SK-N-SH (cell line): ENCODE measurements around the gene EGFLAM. TPM values are rescaled to one million over a fixed set of nuclear protein-coding genes. Genes with fewer than 3 reads are reported as not detected.

Source experiments
- CTCF ChIA-PET: fragments of 300-600, 350-600 bp; formaldehyde crosslinking; extraction: SDS; loops from one replicate; lab custom pipeline; 2021; lab: Yijun Ruan, JAX
- POLR2A ChIA-PET: fragments of 350-600 bp; sonication (Branson Sonifier 250); formaldehyde crosslinking; extraction: SDS; loops from one replicate; lab custom pipeline; 2020; ENCODE audit warnings: antibody characterized with exemption, inconsistent platforms; lab: Yijun Ruan, JAX
- DNase-seq: peaks from one replicate; pipeline ENCODE4 v3.0.0; 2012
- H2AFZ ChIP-seq: fragments of 200-600 bp; sonication (generic); 2 replicates; pipeline ENCODE4 v1.8.1; 2016; ENCODE audit warnings: antibody characterized with exemption, mild to moderate bottlenecking, low read depth
- H3F3A ChIP-seq: fragments of 200-600 bp; sonication (generic); replicated peaks from 2 replicates; pipeline ENCODE3; 2016; ENCODE audit warnings: antibody characterized with exemption, mild to moderate bottlenecking; ENCODE audit not compliant: insufficient read depth
- H3K27ac ChIP-seq, 2 experiments: fragments of 200-500 bp in 1 of 2; fragments of 200-600 bp in 1 of 2; sonication (Bioruptor generic) in 1 of 2; sonication (generic), shearing (Covaris generic) in 1 of 2; 2 replicates each; pipeline versions ENCODE4 v1.5.1 to v1.6.1; 2014 to 2016; ENCODE audit warnings: low read depth in 2 of 2, inconsistent platforms in 1 of 2, low read length in 1 of 2, mild to moderate bottlenecking in 1 of 2, mixed read lengths in 1 of 2
- H3K27me3 ChIP-seq: fragments of 200-600 bp; sonication (generic), shearing (Covaris generic); 2 replicates; pipeline ENCODE4 v1.6.1; 2016; ENCODE audit warnings: mixed run types; ENCODE audit not compliant: insufficient read depth
- H3K36me3 ChIP-seq, 2 experiments: fragments of 200-500 bp in 1 of 2; fragments of 200-600 bp in 1 of 2; sonication (Bioruptor generic) in 1 of 2; sonication (generic) in 1 of 2; replicated peaks in 1 of 2; 2 replicates each; pipeline versions ENCODE3 to v1.5.1; 2014 to 2016; ENCODE audit warnings: low read length in 1 of 2, mild to moderate bottlenecking in 1 of 2; ENCODE audit not compliant: insufficient read depth in 2 of 2, control insufficient read depth in 1 of 2
- H3K4me1 ChIP-seq, 2 experiments: fragments of 200-500 bp in 1 of 2; fragments of 200-600 bp in 1 of 2; sonication (Bioruptor generic) in 1 of 2; sonication (generic), shearing (Covaris generic) in 1 of 2; 2 replicates each; pipeline versions ENCODE4 v1.5.1 to v1.6.1; 2014 to 2016; ENCODE audit warnings: low read depth in 1 of 2, low read length in 1 of 2, mixed run types in 1 of 2; ENCODE audit not compliant: insufficient read depth in 2 of 2, control insufficient read depth in 1 of 2
- H3K4me2 ChIP-seq: fragments of 200-600 bp; sonication (generic), shearing (Covaris generic); 2 replicates; pipeline ENCODE4 v1.6.1; 2017; ENCODE audit warnings: mixed run types
- H3K4me3 ChIP-seq, 2 experiments: fragments of 200-500 bp in 1 of 2; fragments of 200-600 bp in 1 of 2; sonication (Bioruptor generic) in 1 of 2; sonication (generic), shearing (Covaris generic) in 1 of 2; 2 replicates each; pipeline versions ENCODE4 v1.5.1 to v1.8.1; 2014 to 2016; ENCODE audit warnings: low read depth in 2 of 2, inconsistent platforms in 1 of 2, low read length in 1 of 2, mild to moderate bottlenecking in 1 of 2, mixed read lengths in 1 of 2, moderate library complexity in 1 of 2
- H3K79me2 ChIP-seq: fragments of 200-600 bp; sonication (generic); 2 replicates; pipeline ENCODE4 v1.8.1; 2017; ENCODE audit warnings: mild to moderate bottlenecking; ENCODE audit not compliant: insufficient read depth
- H3K9ac ChIP-seq: fragments of 200-600 bp; sonication (generic); 2 replicates; pipeline ENCODE4 v1.6.1; 2017; ENCODE audit warnings: mixed run types
- H3K9me2 ChIP-seq: fragments of 200-600 bp; sonication (generic); 2 replicates; pipeline ENCODE4 v1.6.1; 2017; ENCODE audit warnings: mixed run types
- H3K9me3 ChIP-seq: fragments of 200-600 bp; sonication (generic); 2 replicates; pipeline ENCODE4 v1.6.1; 2017; ENCODE audit warnings: mixed run types, mild to moderate bottlenecking, moderate library complexity
- H4K20me1 ChIP-seq: fragments of 200-600 bp; sonication (generic); 2 replicates; pipeline ENCODE4 v1.6.1; 2017; ENCODE audit warnings: mild to moderate bottlenecking, mixed run types; ENCODE audit not compliant: insufficient read depth
- ELF1 ChIP-seq: IDR thresholded peaks from 2 replicates; pipeline ENCODE4 v1.4.0; 2012
- EP300 ChIP-seq, 2 experiments: IDR thresholded peaks; 2 replicates each; pipeline versions ENCODE4 v1.4.0 to v1.6.1; 2012; ENCODE audit warnings: borderline replicate concordance in 1 of 2, low read depth in 1 of 2, low read length in 1 of 2
- FOSL2 ChIP-seq: IDR thresholded peaks from 2 replicates; pipeline ENCODE4 v1.4.0; 2012; ENCODE audit warnings: low read depth, mild to moderate bottlenecking, moderate library complexity, borderline replicate concordance
- FOXM1 ChIP-seq: IDR thresholded peaks from 2 replicates; pipeline ENCODE4 v1.4.0; 2012; ENCODE audit warnings: low read depth, mild to moderate bottlenecking
- GATA2 ChIP-seq: sonication (generic); formaldehyde crosslinking; IDR thresholded peaks from 2 replicates; pipeline ENCODE4 v1.5.0; 2020; ENCODE audit warnings: mild to moderate bottlenecking, missing genetic modification reagents
- MEF2A ChIP-seq: IDR thresholded peaks from 2 replicates; pipeline ENCODE4 v1.4.0; 2012; ENCODE audit warnings: low read depth, borderline replicate concordance
- MXI1 ChIP-seq: IDR thresholded peaks from 2 replicates; pipeline ENCODE4 v1.6.1; 2012; ENCODE audit warnings: mild to moderate bottlenecking, low read depth, low read length, improper control_type of control experiment
- NFIC ChIP-seq: IDR thresholded peaks from 2 replicates; pipeline ENCODE4 v1.4.0; 2012; ENCODE audit warnings: borderline replicate concordance
- POLR2AphosphoS5 ChIP-seq: IDR thresholded peaks from 2 replicates; pipeline ENCODE4 v1.6.1; 2012; ENCODE audit warnings: low read depth, low read length
- RAD21 ChIP-seq: IDR thresholded peaks from 2 replicates; pipeline ENCODE4 v1.6.1; 2012; ENCODE audit warnings: mild to moderate bottlenecking, low read length
- RCOR1 ChIP-seq: fragments of 150-350 bp; IDR thresholded peaks from 2 replicates; pipeline ENCODE4 v1.6.1; 2017; ENCODE audit warnings: antibody characterized with exemption, low read length
- RXRA ChIP-seq: IDR thresholded peaks from 2 replicates; pipeline ENCODE4 v1.4.0; 2012; ENCODE audit warnings: low read depth, mild to moderate bottlenecking, borderline replicate concordance
- SIN3A ChIP-seq: IDR thresholded peaks from 2 replicates; pipeline ENCODE4 v1.6.1; 2012; ENCODE audit warnings: low read depth, mild to moderate bottlenecking, low read length, moderate library complexity, borderline replicate concordance
- SMC3 ChIP-seq: IDR thresholded peaks from 2 replicates; pipeline ENCODE4 v1.6.1; 2012; ENCODE audit warnings: low read depth, low read length, improper control_type of control experiment
- TCF12 ChIP-seq: IDR thresholded peaks from 2 replicates; pipeline ENCODE4 v1.4.0; 2012
- WGBS: methylation state at CpG from one replicate; pipeline ENCODE4 v1.1.6; 2017; ENCODE audit warnings: low lambda C conversion rate; 5-methylcytosine and 5-hydroxymethylcytosine counted together
- polyA plus RNA-seq, 3 experiments: library from polyadenylated mRNA; depleted of rRNA; stranded (reverse); fragments of >200 nt; gene quantifications; 2 replicates each; pipeline ENCODE4 v1.2.3, GENCODE V29; 2012
- TF ChIP-seq, protein P1 (sequence below): IDR thresholded peaks from 2 replicates; pipeline ENCODE4 v1.4.0; 2012; ENCODE audit warnings: low read depth, borderline replicate concordance
- TF ChIP-seq, protein P2 (sequence below): IDR thresholded peaks from 2 replicates; pipeline ENCODE4 v1.4.0; 2012; ENCODE audit warnings: low read depth, borderline replicate concordance
- TF ChIP-seq, protein P3 (sequence below): IDR thresholded peaks from 2 replicates; pipeline ENCODE4 v1.6.1; 2012; ENCODE audit warnings: mild to moderate bottlenecking, low read depth, low read length, moderate library complexity
- TF ChIP-seq, protein P4 (sequence below): fragments of 200-600 bp; sonication (generic); IDR thresholded peaks from 2 replicates; pipeline ENCODE4 v1.6.1; 2017; ENCODE audit warnings: antibody characterized with exemption, mild to moderate bottlenecking, moderate library complexity

The EGFLAM gene
- polyA plus RNA-seq, 1 of the 3 experiments (the other 2 are of a cell fraction): 0.05 TPM

DNA sequence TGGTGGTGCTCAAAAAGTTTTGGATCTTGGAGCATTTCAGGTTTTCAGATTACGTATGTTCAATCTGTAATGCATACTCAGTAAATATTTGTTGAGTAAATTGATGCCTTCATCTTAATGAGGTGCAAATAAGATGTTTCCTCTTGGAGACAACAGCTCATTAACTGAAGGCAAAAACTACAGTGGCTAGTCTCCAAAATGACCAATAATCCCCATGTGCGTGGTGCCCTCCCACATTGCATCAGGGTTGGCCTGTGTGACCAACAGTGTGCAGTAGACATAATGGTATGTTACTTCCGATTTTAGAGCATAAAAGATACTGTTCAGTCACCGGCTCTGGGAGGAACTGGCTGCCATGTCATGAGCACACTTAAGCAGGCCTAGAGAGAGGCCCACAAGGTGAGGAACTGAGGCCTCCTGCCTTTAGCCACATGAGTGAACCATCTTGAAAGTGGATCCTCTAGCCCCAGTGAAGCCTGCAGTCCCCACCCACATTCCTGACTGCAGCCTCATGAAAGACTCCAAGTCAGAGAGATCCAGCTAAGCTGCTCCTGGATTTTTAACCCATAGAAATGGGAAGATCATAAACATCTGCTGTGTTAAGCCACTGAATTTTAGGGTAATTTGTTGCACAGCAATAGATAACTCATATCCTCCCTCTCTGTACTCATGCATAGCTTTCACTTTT lies 242.4 kb downstream of the EGFLAM start:
- no peaks in the 10 kb centered on the region for H3K9me2 ChIP-seq
- TF ChIP-seq ELF1: no peak
- TF ChIP-seq SIN3A: no peak
- no peak for TF ChIP-seq FOSL2
- TF ChIP-seq GATA2 (CRISPR knock-in tag): no peak
- no peak for TF ChIP-seq TCF12
- TF ChIP-seq EP300 (IDR thresholded peaks at IDR 0.05; ENCODE audit: borderline replicate concordance in 1 of 2, low read depth in 1 of 2, low read length in 1 of 2): no peak
- no peak for TF ChIP-seq MXI1
- POLR2A ChIA-PET: no interaction called here
- H3K9ac ChIP-seq: no peak overlapping the region
- no peaks in the 10 kb centered on the region for H3K27me3 ChIP-seq
- no peaks in the 10 kb centered on the region for H3K79me2 ChIP-seq
- no peaks in the 10 kb centered on the region for H3F3A ChIP-seq
- H3K4me2 ChIP-seq: no peak overlapping the region
- no peak overlapping the region for H2AFZ ChIP-seq
- peaks cover 0 to 5% of the 10 kb centered on the region in 2 experiments; a peak in 1 of 4 replicates for H3K4me1 ChIP-seq
- H3K9me3 ChIP-seq: no peaks in the 10 kb centered on the region
- CTCF ChIA-PET: no interaction called here
- no peak overlapping the region for H3K4me3 ChIP-seq
- no peak for DNase-seq
- H4K20me1 ChIP-seq: no peaks in the 10 kb centered on the region
- WGBS: 95% methylated on average over 3 of the region's 4 CpGs
- peaks cover 2 to 6% of the 10 kb centered on the region in 2 experiments for H3K36me3 ChIP-seq
- no peak overlapping the region for H3K27ac ChIP-seq

DNA sequence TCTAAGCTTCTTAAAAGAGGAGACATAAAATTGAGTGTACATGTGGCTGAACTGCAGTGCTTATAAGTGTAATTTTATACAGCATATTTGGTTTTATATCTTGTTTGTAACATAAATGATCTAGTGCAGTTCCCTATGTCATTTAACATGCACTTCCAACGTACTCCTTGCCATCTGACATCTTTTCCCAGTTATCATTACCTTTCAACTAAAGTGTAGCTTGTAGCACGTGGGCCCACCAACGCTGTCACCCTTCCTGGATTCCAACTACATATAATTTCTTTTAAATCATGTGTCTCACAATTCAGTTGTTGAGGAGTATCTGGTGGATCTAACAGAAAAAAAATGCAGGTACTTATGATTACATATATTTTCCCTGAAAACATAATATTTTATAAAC lies 247.9 kb downstream of the EGFLAM start:
- Histone ChIP-seq H3K27me3 (no peaks in the 10 kb centered on the region), H3K36me3 (peaks cover 11 to 13% of the 10 kb centered on the region in 2 experiments), H4K20me1 (no peaks in the 10 kb centered on the region), H3F3A (peaks cover 7% of the 10 kb centered on the region), H3K4me3 (no peak overlapping the region), H3K4me2 (no peak overlapping the region), H3K79me2 (no peaks in the 10 kb centered on the region), H3K9me3 (no peaks in the 10 kb centered on the region), H3K4me1 (peaks cover 0 to 19% of the 10 kb centered on the region in 2 experiments; a peak in 3 of 4 replicates), H2AFZ (no peak overlapping the region), H3K27ac (no peak overlapping the region), H3K9me2 (no peaks in the 10 kb centered on the region), H3K9ac (no peak overlapping the region)
- no peak for DNase-seq
- CTCF ChIA-PET: interaction anchor here (1.0 to 2.8 kb wide), 3 partner anchors 10 to 303 kb away, joined by 3 to 9 read pairs (median 3); no protein-coding TSS in a partner anchor
- POLR2A ChIA-PET: no interaction called here
- 92% methylated on average over 3 of the region's 3 CpGs for WGBS
- TF ChIP-seq TCF12 (no peak), RXRA (no peak), SMC3 (no peak), NFIC (no peak), RCOR1 (no peak), FOSL2 (no peak), POLR2AphosphoS5 (no peak), EP300 (IDR thresholded peaks at IDR 0.05; ENCODE audit: borderline replicate concordance in 1 of 2, low read depth in 1 of 2, low read length in 1 of 2) (no peak), GATA2 (CRISPR knock-in tag) (no peak), RAD21 (no peak), FOXM1 (no peak), ELF1 (no peak), MEF2A (no peak)
- TF ChIP-seq, protein P1, sequence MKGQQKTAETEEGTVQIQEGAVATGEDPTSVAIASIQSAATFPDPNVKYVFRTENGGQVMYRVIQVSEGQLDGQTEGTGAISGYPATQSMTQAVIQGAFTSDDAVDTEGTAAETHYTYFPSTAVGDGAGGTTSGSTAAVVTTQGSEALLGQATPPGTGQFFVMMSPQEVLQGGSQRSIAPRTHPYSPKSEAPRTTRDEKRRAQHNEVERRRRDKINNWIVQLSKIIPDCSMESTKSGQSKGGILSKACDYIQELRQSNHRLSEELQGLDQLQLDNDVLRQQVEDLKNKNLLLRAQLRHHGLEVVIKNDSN: no peak
- TF ChIP-seq, protein P2, sequence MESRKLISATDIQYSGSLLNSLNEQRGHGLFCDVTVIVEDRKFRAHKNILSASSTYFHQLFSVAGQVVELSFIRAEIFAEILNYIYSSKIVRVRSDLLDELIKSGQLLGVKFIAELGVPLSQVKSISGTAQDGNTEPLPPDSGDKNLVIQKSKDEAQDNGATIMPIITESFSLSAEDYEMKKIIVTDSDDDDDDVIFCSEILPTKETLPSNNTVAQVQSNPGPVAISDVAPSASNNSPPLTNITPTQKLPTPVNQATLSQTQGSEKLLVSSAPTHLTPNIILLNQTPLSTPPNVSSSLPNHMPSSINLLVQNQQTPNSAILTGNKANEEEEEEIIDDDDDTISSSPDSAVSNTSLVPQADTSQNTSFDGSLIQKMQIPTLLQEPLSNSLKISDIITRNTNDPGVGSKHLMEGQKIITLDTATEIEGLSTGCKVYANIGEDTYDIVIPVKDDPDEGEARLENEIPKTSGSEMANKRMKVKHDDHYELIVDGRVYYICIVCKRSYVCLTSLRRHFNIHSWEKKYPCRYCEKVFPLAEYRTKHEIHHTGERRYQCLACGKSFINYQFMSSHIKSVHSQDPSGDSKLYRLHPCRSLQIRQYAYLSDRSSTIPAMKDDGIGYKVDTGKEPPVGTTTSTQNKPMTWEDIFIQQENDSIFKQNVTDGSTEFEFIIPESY: no peak
- TF ChIP-seq, protein P3, sequence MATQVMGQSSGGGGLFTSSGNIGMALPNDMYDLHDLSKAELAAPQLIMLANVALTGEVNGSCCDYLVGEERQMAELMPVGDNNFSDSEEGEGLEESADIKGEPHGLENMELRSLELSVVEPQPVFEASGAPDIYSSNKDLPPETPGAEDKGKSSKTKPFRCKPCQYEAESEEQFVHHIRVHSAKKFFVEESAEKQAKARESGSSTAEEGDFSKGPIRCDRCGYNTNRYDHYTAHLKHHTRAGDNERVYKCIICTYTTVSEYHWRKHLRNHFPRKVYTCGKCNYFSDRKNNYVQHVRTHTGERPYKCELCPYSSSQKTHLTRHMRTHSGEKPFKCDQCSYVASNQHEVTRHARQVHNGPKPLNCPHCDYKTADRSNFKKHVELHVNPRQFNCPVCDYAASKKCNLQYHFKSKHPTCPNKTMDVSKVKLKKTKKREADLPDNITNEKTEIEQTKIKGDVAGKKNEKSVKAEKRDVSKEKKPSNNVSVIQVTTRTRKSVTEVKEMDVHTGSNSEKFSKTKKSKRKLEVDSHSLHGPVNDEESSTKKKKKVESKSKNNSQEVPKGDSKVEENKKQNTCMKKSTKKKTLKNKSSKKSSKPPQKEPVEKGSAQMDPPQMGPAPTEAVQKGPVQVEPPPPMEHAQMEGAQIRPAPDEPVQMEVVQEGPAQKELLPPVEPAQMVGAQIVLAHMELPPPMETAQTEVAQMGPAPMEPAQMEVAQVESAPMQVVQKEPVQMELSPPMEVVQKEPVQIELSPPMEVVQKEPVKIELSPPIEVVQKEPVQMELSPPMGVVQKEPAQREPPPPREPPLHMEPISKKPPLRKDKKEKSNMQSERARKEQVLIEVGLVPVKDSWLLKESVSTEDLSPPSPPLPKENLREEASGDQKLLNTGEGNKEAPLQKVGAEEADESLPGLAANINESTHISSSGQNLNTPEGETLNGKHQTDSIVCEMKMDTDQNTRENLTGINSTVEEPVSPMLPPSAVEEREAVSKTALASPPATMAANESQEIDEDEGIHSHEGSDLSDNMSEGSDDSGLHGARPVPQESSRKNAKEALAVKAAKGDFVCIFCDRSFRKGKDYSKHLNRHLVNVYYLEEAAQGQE: no peak
- TF ChIP-seq, protein P4, sequence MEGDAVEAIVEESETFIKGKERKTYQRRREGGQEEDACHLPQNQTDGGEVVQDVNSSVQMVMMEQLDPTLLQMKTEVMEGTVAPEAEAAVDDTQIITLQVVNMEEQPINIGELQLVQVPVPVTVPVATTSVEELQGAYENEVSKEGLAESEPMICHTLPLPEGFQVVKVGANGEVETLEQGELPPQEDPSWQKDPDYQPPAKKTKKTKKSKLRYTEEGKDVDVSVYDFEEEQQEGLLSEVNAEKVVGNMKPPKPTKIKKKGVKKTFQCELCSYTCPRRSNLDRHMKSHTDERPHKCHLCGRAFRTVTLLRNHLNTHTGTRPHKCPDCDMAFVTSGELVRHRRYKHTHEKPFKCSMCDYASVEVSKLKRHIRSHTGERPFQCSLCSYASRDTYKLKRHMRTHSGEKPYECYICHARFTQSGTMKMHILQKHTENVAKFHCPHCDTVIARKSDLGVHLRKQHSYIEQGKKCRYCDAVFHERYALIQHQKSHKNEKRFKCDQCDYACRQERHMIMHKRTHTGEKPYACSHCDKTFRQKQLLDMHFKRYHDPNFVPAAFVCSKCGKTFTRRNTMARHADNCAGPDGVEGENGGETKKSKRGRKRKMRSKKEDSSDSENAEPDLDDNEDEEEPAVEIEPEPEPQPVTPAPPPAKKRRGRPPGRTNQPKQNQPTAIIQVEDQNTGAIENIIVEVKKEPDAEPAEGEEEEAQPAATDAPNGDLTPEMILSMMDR: no peak
